WTC11 (cell line): ENCODE data around the gene NRBP1.

Source experiments
- CTCF ChIP-seq: fragments of 200-600 bp; IDR thresholded peaks from 2 replicates; pipeline ENCODE4 v1.8.0; 2022; ENCODE audit warnings: antibody characterized with exemption
- ELF4 ChIP-seq: sonication (generic); formaldehyde crosslinking; IDR thresholded peaks from 2 replicates; pipeline ENCODE4 v1.8.1; 2022; ENCODE audit warnings: low read depth, mild to moderate bottlenecking, moderate library complexity, missing genetic modification reagents
- FOXP4 ChIP-seq: sonication (generic); formaldehyde crosslinking; IDR thresholded peaks from 2 replicates; pipeline ENCODE4 v1.8.0; 2022; ENCODE audit warnings: mild to moderate bottlenecking, missing genetic modification reagents
- JUN ChIP-seq: sonication (generic); formaldehyde crosslinking; IDR thresholded peaks from 2 replicates; pipeline ENCODE4 v1.8.0; 2023; ENCODE audit warnings: mild to moderate bottlenecking, missing genetic modification reagents
- RORB ChIP-seq: fragments of 250-450 bp; sonication (Bioruptor Pico); IDR thresholded peaks from 2 replicates; pipeline ENCODE4 v1.9.0; 2021; ENCODE audit warnings: mild to moderate bottlenecking
- SP1 ChIP-seq: sonication (generic); formaldehyde crosslinking; conservative IDR thresholded peaks from 2 replicates; pipeline ENCODE4 v1.8.1; 2022; ENCODE audit warnings: missing genetic modification reagents
- ZNF138 ChIP-seq: sonication (generic); formaldehyde crosslinking; conservative IDR thresholded peaks from 2 replicates; pipeline ENCODE4 v1.8.1; 2022; ENCODE audit warnings: mild to moderate bottlenecking, moderate library complexity, missing genetic modification reagents
- TF ChIP-seq, protein P1 (sequence below): sonication (generic); formaldehyde crosslinking; IDR thresholded peaks from 2 replicates; pipeline ENCODE4 v1.8.1; 2022; ENCODE audit warnings: low read depth, missing genetic modification reagents, borderline replicate concordance
- TF ChIP-seq, protein P2 (sequence below): sonication (generic); formaldehyde crosslinking; IDR thresholded peaks from 2 replicates; pipeline ENCODE4 v1.8.1; 2022; ENCODE audit warnings: mild to moderate bottlenecking, missing genetic modification reagents, moderate library complexity, borderline replicate concordance
- TF ChIP-seq, protein P3 (sequence below): sonication (generic); formaldehyde crosslinking; IDR thresholded peaks from 2 replicates; pipeline ENCODE4 v1.8.1; 2023; ENCODE audit warnings: mild to moderate bottlenecking, missing genetic modification reagents, moderate library complexity

DNA sequence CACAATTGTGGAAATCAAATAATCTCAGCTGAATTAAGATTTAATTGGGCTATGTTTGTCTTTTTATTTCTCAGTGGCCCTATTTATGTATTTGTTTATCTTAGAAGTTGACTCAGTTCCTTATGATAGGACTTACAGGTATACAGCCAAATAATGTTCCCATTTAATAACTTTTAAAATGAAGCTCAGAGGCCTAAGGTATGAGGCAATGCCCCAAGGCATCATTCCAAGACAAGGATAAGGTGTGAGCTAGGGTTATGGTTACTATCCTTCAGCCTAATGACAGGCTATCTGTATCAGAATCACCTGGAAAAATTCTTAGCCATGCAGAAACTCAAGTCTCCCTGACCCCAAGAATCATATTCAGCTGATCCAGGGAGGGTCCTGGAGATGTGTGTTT, 7.4 kb upstream of the NRBP1 start:
- TF ChIP-seq CTCF (no peak), RORB (CRISPR knock-in tag) (no peak), SP1 (no peak), ZNF138 (no peak), ELF4 (CRISPR knock-in tag) (no peak), JUN (CRISPR knock-in tag) (no peak), FOXP4 (CRISPR knock-in tag) (no peak)
- TF ChIP-seq, protein P1, sequence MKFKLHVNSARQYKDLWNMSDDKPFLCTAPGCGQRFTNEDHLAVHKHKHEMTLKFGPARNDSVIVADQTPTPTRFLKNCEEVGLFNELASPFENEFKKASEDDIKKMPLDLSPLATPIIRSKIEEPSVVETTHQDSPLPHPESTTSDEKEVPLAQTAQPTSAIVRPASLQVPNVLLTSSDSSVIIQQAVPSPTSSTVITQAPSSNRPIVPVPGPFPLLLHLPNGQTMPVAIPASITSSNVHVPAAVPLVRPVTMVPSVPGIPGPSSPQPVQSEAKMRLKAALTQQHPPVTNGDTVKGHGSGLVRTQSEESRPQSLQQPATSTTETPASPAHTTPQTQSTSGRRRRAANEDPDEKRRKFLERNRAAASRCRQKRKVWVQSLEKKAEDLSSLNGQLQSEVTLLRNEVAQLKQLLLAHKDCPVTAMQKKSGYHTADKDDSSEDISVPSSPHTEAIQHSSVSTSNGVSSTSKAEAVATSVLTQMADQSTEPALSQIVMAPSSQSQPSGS (CRISPR knock-in tag) = no peak
- TF ChIP-seq, protein P2, sequence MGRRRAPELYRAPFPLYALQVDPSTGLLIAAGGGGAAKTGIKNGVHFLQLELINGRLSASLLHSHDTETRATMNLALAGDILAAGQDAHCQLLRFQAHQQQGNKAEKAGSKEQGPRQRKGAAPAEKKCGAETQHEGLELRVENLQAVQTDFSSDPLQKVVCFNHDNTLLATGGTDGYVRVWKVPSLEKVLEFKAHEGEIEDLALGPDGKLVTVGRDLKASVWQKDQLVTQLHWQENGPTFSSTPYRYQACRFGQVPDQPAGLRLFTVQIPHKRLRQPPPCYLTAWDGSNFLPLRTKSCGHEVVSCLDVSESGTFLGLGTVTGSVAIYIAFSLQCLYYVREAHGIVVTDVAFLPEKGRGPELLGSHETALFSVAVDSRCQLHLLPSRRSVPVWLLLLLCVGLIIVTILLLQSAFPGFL (CRISPR knock-in tag) = no peak
- TF ChIP-seq, protein P3, sequence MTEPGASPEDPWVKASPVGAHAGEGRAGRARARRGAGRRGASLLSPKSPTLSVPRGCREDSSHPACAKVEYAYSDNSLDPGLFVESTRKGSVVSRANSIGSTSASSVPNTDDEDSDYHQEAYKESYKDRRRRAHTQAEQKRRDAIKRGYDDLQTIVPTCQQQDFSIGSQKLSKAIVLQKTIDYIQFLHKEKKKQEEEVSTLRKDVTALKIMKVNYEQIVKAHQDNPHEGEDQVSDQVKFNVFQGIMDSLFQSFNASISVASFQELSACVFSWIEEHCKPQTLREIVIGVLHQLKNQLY = no peak
